IPS-NIHi7 (cell line): ENCODE results near the gene CCDC83.
"Not testable (repeated sequence)": the region's sequence is repeated elsewhere in the genome, so short reads cannot be mapped to it uniquely, and the experiment has no call there.

Experiments used
- DNase-seq: peaks from one replicate; pipeline ENCODE4 v3.0.0; 2012; ENCODE audit warnings: mixed read lengths; ENCODE audit errors: extremely low spot score

CCDC83 gene

GRCh38 chr11:85835729-85836128 lies 19.5 kb upstream of the CCDC83 start:
- DNase-seq = no peak

GRCh38 chr11:85840932-85841331 lies 14.3 kb upstream of the CCDC83 start:
- not testable (repeated sequence) for DNase-seq

GRCh38 chr11:85843929-85844328 lies 11.3 kb upstream of the CCDC83 start:
- no peak for DNase-seq

- DNase-seq = no peak
Measured at GRCh38 chr11:85844439-85845123, 10.6 kb upstream of the CCDC83 start.

- DNase-seq = no peak
Measured at GRCh38 chr11:85845124-85845631, 10.0 kb upstream of the CCDC83 start.

- DNase-seq = no peak
Measured at GRCh38 chr11:85847436-85847835, 7.7 kb upstream of the CCDC83 start.

GRCh38 chr11:85848006-85848405 lies 7.2 kb upstream of the CCDC83 start:
- no peak for DNase-seq

- DNase-seq = no peak
Measured at GRCh38 chr11:85848556-85848955, 6.6 kb upstream of the CCDC83 start.

- DNase-seq = not testable (repeated sequence)
Measured at GRCh38 chr11:85852754-85853153, 2.4 kb upstream of the CCDC83 start.

- not testable (repeated sequence) for DNase-seq
Measured at GRCh38 chr11:85853541-85853940, 1.6 kb upstream of the CCDC83 start.

GRCh38 chr11:85854212-85854556 lies 999 bp upstream of the CCDC83 start:
- DNase-seq = no peak

- peak; percentile 96 for DNase-seq
Measured at GRCh38 chr11:85854557-85855340, 434 bp upstream of the CCDC83 start.

GRCh38 chr11:85857098-85857497 lies 1.9 kb downstream of the CCDC83 start:
- DNase-seq = no peak

- DNase-seq = not testable (repeated sequence)
Measured at GRCh38 chr11:85859541-85859940, 4.4 kb downstream of the CCDC83 start.

GRCh38 chr11:85863855-85864254 lies 8.7 kb downstream of the CCDC83 start:
- no peak for DNase-seq

GRCh38 chr11:85866137-85866827 lies 11.1 kb downstream of the CCDC83 start:
- DNase-seq = no peak

- no peak for DNase-seq
Measured at GRCh38 chr11:85867751-85868150, 12.6 kb downstream of the CCDC83 start.

GRCh38 chr11:85869781-85870180 lies 14.6 kb downstream of the CCDC83 start:
- no peak for DNase-seq

GRCh38 chr11:85874265-85874664 lies 19.1 kb downstream of the CCDC83 start:
- no peak for DNase-seq

GRCh38 chr11:85875505-85875904 lies 20.3 kb downstream of the CCDC83 start:
- no peak for DNase-seq

- DNase-seq = no peak
Measured at GRCh38 chr11:85884581-85885021, 29.4 kb downstream of the CCDC83 start.
